HEK293 (cell line): ENCODE measurements around the gene HYAL3.
A peak's percentile ranks its signal among the peaks of the same experiment; 100 is the strongest.

ENCODE experiments used
- SP2 ChIP-seq: fragments of 450-650 bp; formaldehyde crosslinking; IDR thresholded peaks from 2 replicates; pipeline ENCODE4 v1.5.1; 2016; ENCODE audit warnings: missing biosample characterization, missing genetic modification characterization
- TCF7L2 ChIP-seq: IDR thresholded peaks from 2 replicates; pipeline ENCODE4 v1.6.1; 2011; ENCODE audit warnings: low read depth, mild to moderate bottlenecking, inconsistent platforms, low read length, moderate library complexity, borderline replicate concordance
- ZBTB1 ChIP-seq: fragments of 450-650 bp; formaldehyde crosslinking; IDR thresholded peaks from 2 replicates; pipeline ENCODE4 v1.5.1; 2016; ENCODE audit warnings: missing biosample characterization, missing genetic modification characterization
- ZBTB21 ChIP-seq: fragments of 450-650 bp; formaldehyde crosslinking; IDR thresholded peaks from 2 replicates; pipeline ENCODE4 v1.5.1; 2017; ENCODE audit warnings: missing biosample characterization, missing genetic modification characterization
- ZNF155 ChIP-seq: fragments of 450-650 bp; formaldehyde crosslinking; IDR thresholded peaks from 2 replicates; pipeline ENCODE4 v1.5.1; 2016; ENCODE audit warnings: missing biosample characterization, missing genetic modification characterization
- ZNF157 ChIP-seq: fragments of 450-650 bp; formaldehyde crosslinking; IDR thresholded peaks from 2 replicates; pipeline ENCODE4 v1.5.1; 2016; ENCODE audit warnings: missing biosample characterization, missing genetic modification characterization
- ZNF274 ChIP-seq, 2 experiments: fragments of 200-500 bp in 1 of 2; fragments of 450-650 bp in 1 of 2; sonication (Bioruptor generic) in 1 of 2; formaldehyde crosslinking in 1 of 2; IDR thresholded peaks; 2 replicates each; pipeline versions ENCODE4 v1.5.1 to v1.6.1; 2014 to 2016; ENCODE audit warnings: borderline replicate concordance in 1 of 2, inconsistent platforms in 1 of 2, low read length in 1 of 2, missing biosample characterization in 1 of 2, missing genetic modification characterization in 1 of 2
- ZNF510 ChIP-seq: fragments of 450-650 bp; formaldehyde crosslinking; IDR thresholded peaks from 2 replicates; pipeline ENCODE4 v1.5.1; 2018; ENCODE audit warnings: mild to moderate bottlenecking, missing genetic modification characterization, missing biosample characterization; ENCODE audit not compliant: insufficient replicate concordance
- ZNF629 ChIP-seq: fragments of 450-650 bp; formaldehyde crosslinking; IDR thresholded peaks from 2 replicates; pipeline ENCODE4 v1.5.1; 2017; ENCODE audit warnings: missing biosample characterization, missing genetic modification characterization
- TF ChIP-seq, protein P1 (sequence below): fragments of 450-650 bp; formaldehyde crosslinking; IDR thresholded peaks from 2 replicates; pipeline ENCODE4 v1.5.1; 2016; ENCODE audit warnings: missing biosample characterization, missing genetic modification characterization
- TF ChIP-seq, protein P2 (sequence below): sonication (generic); formaldehyde crosslinking; IDR thresholded peaks from 2 replicates; pipeline ENCODE4 v1.8.1; 2022; ENCODE audit warnings: mild to moderate bottlenecking, moderate library complexity, missing genetic modification reagents
- TF ChIP-seq, protein P3 (sequence below): fragments of 450-650 bp; formaldehyde crosslinking; IDR thresholded peaks from 2 replicates; pipeline ENCODE4 v1.5.1; 2016; ENCODE audit warnings: missing biosample characterization, missing genetic modification characterization

DNA sequence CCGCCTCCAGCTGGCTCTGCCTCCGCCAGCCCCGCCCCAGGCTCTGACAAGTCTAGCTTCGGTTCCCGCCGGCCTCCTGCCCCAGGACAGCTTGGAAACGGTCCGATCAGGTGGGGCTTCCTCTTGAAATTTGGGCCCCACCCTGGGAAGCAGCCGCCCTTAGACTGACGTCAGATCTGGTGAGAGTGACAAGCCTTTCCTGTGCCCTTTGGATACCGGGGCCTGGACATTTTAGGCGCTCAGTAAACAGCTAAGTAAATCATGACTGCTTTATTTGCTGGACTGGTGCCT, 378 bp upstream of the HYAL3 start:
- TF ChIP-seq, protein P1, sequence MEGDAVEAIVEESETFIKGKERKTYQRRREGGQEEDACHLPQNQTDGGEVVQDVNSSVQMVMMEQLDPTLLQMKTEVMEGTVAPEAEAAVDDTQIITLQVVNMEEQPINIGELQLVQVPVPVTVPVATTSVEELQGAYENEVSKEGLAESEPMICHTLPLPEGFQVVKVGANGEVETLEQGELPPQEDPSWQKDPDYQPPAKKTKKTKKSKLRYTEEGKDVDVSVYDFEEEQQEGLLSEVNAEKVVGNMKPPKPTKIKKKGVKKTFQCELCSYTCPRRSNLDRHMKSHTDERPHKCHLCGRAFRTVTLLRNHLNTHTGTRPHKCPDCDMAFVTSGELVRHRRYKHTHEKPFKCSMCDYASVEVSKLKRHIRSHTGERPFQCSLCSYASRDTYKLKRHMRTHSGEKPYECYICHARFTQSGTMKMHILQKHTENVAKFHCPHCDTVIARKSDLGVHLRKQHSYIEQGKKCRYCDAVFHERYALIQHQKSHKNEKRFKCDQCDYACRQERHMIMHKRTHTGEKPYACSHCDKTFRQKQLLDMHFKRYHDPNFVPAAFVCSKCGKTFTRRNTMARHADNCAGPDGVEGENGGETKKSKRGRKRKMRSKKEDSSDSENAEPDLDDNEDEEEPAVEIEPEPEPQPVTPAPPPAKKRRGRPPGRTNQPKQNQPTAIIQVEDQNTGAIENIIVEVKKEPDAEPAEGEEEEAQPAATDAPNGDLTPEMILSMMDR (tag by site-specific recombination), result no peak
- no peak; the same call in 1 of the 2 replicates for TF ChIP-seq SP2 (tag by site-specific recombination)
- no peak for TF ChIP-seq ZNF274 (IDR thresholded peaks at IDR 0.05; ENCODE audit: low read length)
- no peak for TF ChIP-seq ZNF274 (tag by site-specific recombination; IDR thresholded peaks at IDR 0.05; ENCODE audit: borderline replicate concordance)
- TF ChIP-seq ZBTB21 (tag by site-specific recombination), result no peak
- TF ChIP-seq ZNF629 (tag by site-specific recombination), result 0 out of 2 replicates have a peak, but pooled peaks have one; percentile 61
- TF ChIP-seq, protein P2, sequence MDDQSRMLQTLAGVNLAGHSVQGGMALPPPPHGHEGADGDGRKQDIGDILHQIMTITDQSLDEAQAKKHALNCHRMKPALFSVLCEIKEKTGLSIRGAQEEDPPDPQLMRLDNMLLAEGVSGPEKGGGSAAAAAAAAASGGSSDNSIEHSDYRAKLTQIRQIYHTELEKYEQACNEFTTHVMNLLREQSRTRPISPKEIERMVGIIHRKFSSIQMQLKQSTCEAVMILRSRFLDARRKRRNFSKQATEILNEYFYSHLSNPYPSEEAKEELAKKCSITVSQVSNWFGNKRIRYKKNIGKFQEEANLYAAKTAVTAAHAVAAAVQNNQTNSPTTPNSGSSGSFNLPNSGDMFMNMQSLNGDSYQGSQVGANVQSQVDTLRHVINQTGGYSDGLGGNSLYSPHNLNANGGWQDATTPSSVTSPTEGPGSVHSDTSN (CRISPR knock-in tag), result no peak
- TF ChIP-seq ZNF155 (tag by site-specific recombination), result no peak
- TF ChIP-seq, protein P3, sequence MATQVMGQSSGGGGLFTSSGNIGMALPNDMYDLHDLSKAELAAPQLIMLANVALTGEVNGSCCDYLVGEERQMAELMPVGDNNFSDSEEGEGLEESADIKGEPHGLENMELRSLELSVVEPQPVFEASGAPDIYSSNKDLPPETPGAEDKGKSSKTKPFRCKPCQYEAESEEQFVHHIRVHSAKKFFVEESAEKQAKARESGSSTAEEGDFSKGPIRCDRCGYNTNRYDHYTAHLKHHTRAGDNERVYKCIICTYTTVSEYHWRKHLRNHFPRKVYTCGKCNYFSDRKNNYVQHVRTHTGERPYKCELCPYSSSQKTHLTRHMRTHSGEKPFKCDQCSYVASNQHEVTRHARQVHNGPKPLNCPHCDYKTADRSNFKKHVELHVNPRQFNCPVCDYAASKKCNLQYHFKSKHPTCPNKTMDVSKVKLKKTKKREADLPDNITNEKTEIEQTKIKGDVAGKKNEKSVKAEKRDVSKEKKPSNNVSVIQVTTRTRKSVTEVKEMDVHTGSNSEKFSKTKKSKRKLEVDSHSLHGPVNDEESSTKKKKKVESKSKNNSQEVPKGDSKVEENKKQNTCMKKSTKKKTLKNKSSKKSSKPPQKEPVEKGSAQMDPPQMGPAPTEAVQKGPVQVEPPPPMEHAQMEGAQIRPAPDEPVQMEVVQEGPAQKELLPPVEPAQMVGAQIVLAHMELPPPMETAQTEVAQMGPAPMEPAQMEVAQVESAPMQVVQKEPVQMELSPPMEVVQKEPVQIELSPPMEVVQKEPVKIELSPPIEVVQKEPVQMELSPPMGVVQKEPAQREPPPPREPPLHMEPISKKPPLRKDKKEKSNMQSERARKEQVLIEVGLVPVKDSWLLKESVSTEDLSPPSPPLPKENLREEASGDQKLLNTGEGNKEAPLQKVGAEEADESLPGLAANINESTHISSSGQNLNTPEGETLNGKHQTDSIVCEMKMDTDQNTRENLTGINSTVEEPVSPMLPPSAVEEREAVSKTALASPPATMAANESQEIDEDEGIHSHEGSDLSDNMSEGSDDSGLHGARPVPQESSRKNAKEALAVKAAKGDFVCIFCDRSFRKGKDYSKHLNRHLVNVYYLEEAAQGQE (tag by site-specific recombination), result no peak
- TF ChIP-seq ZNF157 (tag by site-specific recombination), result no peak
- TF ChIP-seq TCF7L2, result no peak
- no peak for TF ChIP-seq ZBTB1
- no peak for TF ChIP-seq ZNF510 (tag by site-specific recombination)
